Fibroblast of lung (primary cell): ENCODE results near the gene LILRB5.

Experiments
- CTCF ChIP-seq, 2 donors: IDR thresholded peaks in 1 of 2; conservative IDR thresholded peaks in 1 of 2; 1 replicate in 1 of 2; 2 replicates in 1 of 2; pipeline ENCODE4 v1.5.1; 2011 to 2012; ENCODE audit warnings: low read length in 2 of 2, control low read depth in 1 of 2, inconsistent platforms in 1 of 2, low read depth in 1 of 2, mild to moderate bottlenecking in 1 of 2
- EZH2 ChIP-seq: IDR thresholded peaks from 2 replicates; pipeline ENCODE4 v1.5.1; 2012; ENCODE audit warnings: low read length, control low read depth, mild to moderate bottlenecking; ENCODE audit errors: missing control alignments

- TF ChIP-seq CTCF (conservative IDR thresholded peaks at IDR 0.05 in 1 of 2, IDR thresholded peaks at IDR 0.05 in 1 of 2; ENCODE audit: low read depth in 1 of 2, low read length in 2 of 2): no peak
- no peak for TF ChIP-seq EZH2
These were observed 42.4 kb upstream of the LILRB5 start for GRCh38 chr19:54299515-54299914.
